Mucosa of stomach (tissue), 1 donor: ENCODE measurements around the gene SLC25A21.

Source experiments
- H3K27me3 ChIP-seq: one replicate; pipeline ENCODE4 v1.7.0; 2013; ENCODE audit warnings: mild to moderate bottlenecking, low read length; ENCODE audit not compliant: control insufficient read depth, insufficient read depth
- H3K36me3 ChIP-seq: one replicate; pipeline ENCODE4 v1.7.0; 2013; ENCODE audit warnings: low read length; ENCODE audit not compliant: control insufficient read depth, insufficient read depth
- H3K4me1 ChIP-seq: one replicate; pipeline ENCODE4 v1.7.0; 2013; ENCODE audit warnings: mild to moderate bottlenecking, low read length; ENCODE audit not compliant: control insufficient read depth, insufficient read depth
- H3K4me3 ChIP-seq: one replicate; pipeline ENCODE4 v1.7.0; 2013; ENCODE audit warnings: low read length
- H3K9ac ChIP-seq: one replicate; pipeline ENCODE4 v1.7.0; 2013; ENCODE audit warnings: mild to moderate bottlenecking, low read length, moderate library complexity
- H3K9me3 ChIP-seq: one replicate; pipeline ENCODE4 v1.7.0; 2013; ENCODE audit warnings: mild to moderate bottlenecking, low read length, moderate library complexity; ENCODE audit not compliant: control insufficient read depth
- donor health status: Pancreatic carcinoma.

Gene SLC25A21

DNA sequence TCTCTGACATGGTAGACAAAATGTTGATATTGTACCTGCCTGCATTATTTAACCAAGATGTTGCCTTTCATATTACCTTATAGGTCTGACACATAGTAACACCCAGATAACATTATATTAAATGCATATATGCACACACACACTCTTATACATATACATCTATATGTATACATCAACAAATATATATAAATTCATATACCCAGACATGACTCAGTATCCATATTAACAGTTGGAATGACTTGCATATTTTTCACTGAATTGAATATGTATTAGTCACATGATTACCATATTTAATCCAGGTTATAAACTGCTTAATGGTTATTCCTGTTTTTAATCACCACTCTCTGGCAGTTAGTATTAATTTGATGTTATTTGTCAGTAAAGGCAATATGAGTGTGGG, 425.5 kb downstream of the SLC25A21 start:
- Histone ChIP-seq H3K27me3 (no peaks in the 10 kb centered on the region), H3K36me3 (no peaks in the 10 kb centered on the region), H3K9ac (no peak overlapping the region), H3K4me3 (no peak overlapping the region), H3K4me1 (peaks cover 11% of the 10 kb centered on the region), H3K9me3 (no peaks in the 10 kb centered on the region)

DNA sequence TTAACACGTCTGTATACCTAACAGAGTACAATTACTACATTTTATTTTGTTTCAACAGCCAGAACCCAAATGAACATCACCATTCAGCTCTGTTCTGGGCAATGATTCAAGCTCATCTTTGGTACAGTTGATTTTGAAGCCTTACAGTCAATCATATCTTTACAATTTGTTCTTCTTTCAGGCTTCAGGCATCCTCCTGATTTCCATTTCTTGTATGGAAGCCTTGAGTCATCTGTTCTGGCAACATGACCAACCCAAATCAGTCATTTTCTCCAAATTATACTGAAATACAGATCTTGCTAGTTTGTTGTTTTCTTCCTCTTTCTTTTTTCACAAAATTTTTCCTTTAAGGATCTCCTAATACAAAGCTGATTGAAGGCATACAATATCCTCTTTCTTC, 430.5 kb downstream of the SLC25A21 start:
- no peaks in the 10 kb centered on the region for H3K9me3 ChIP-seq
- no peaks in the 10 kb centered on the region for H3K4me1 ChIP-seq
- H3K4me3 ChIP-seq = no peak overlapping the region
- no peaks in the 10 kb centered on the region for H3K36me3 ChIP-seq
- no peak overlapping the region for H3K9ac ChIP-seq
- H3K27me3 ChIP-seq = no peaks in the 10 kb centered on the region

DNA sequence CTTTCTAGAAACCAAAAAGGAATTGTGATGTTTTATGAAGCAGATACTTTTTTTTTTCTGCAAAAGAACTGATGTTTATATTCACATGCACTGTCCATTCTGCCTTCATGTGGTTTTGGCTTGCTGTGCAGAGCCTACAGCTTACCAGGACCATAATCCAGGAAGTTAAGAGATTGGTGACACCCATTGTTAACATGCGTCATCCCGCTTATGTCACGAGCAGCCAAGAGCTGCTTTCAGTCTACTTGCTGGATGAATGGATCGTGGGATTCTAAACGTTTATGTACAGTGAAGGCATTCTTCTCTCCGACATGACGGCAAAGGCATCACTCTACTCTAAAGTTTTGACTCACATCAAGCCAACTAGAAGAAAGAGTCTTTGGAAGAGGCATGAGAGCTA, 434.1 kb downstream of the SLC25A21 start:
- Histone ChIP-seq H3K27me3 (no peaks in the 10 kb centered on the region), H3K9me3 (no peaks in the 10 kb centered on the region), H3K36me3 (no peaks in the 10 kb centered on the region), H3K9ac (no peak overlapping the region), H3K4me3 (no peak overlapping the region), H3K4me1 (no peaks in the 10 kb centered on the region)

DNA sequence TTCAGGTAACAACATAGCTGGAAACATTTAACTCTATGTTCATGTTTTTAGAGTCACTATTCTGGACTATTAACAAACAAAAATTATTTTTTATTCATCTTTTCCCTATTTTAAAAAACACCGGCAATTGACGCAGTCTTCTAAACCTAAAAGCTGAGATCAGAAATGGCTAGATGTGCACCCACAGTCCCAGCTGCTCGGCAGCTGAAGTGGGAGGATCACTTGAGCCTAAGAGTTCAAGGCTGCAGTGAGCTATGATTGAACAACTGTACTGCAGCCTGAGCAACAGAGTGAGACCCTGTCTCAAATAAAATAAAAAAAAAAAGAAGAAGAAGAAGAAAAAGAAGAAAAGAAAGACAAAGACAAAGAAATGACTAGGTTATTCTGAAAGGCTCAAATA, 446.3 kb downstream of the SLC25A21 start:
- Histone ChIP-seq H3K4me1 (no peaks in the 10 kb centered on the region), H3K4me3 (no peak overlapping the region), H3K9me3 (no peaks in the 10 kb centered on the region), H3K27me3 (no peaks in the 10 kb centered on the region), H3K36me3 (no peaks in the 10 kb centered on the region), H3K9ac (no peak overlapping the region)

DNA sequence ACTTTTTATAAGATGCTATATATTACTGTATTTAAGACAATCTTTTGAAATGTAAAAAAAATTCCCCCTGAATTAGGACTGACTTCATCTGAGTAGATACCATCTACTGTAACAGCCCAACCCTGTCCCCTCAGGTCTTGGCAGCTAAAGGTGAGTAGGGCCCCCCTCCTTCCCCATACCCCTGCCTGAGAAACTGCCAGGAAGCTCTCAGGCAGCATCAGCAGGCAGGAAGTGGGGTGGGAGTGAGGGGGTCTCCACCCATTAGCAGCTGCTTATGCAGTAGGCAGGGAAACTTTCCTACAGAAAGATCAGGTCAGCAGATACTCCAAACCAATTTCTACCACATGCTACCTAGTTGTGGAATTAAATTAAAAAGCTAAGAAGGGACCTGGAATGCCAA, 448.2 kb downstream of the SLC25A21 start:
- H3K9ac ChIP-seq = no peak overlapping the region
- H3K9me3 ChIP-seq = no peaks in the 10 kb centered on the region
- no peaks in the 10 kb centered on the region for H3K27me3 ChIP-seq
- H3K4me1 ChIP-seq = no peaks in the 10 kb centered on the region
- H3K4me3 ChIP-seq = no peak overlapping the region
- no peaks in the 10 kb centered on the region for H3K36me3 ChIP-seq

DNA sequence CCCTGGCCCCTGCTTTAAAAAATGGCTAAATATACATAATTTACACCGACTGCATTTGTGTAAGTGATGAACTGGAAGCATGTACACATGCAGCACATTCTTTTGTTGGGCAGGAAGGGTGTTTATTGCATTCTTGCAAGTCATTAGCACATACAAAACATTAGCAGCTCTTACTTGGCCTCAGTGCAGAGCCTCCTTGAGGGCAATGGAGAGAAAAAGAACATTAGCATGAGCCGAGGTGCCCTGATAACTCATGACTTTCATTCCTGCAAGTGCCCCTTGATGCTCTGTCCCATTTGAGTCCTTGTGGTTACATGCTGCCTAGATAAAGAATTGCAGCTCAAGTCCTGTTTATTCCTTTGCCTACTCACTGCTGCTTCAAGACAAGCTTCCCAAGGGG, 448.9 kb downstream of the SLC25A21 start:
- Histone ChIP-seq H3K9ac (no peak overlapping the region), H3K27me3 (no peaks in the 10 kb centered on the region), H3K9me3 (no peaks in the 10 kb centered on the region), H3K4me3 (no peak overlapping the region), H3K4me1 (no peaks in the 10 kb centered on the region), H3K36me3 (no peaks in the 10 kb centered on the region)

DNA sequence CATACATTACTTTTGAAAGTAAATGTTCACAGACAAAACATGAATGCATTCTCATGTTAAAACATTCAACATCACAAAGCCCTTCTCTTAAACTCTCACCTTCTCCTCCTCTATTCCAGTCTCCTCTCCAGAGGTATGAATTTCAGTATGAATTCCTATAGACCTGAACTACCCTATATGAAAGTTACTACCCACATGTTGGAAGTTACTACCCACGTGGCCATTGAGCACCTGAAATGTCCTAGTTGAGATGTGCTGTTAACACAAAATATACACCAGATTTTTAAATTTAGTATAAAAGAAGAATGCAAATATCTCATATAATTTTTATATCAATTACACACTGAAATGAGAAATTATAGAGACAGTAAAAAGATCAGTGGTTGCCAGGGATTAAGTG, 450.5 kb downstream of the SLC25A21 start:
- Histone ChIP-seq H3K4me3 (no peak overlapping the region), H3K36me3 (no peaks in the 10 kb centered on the region), H3K9me3 (no peaks in the 10 kb centered on the region), H3K4me1 (no peaks in the 10 kb centered on the region), H3K27me3 (no peaks in the 10 kb centered on the region), H3K9ac (no peak overlapping the region)

DNA sequence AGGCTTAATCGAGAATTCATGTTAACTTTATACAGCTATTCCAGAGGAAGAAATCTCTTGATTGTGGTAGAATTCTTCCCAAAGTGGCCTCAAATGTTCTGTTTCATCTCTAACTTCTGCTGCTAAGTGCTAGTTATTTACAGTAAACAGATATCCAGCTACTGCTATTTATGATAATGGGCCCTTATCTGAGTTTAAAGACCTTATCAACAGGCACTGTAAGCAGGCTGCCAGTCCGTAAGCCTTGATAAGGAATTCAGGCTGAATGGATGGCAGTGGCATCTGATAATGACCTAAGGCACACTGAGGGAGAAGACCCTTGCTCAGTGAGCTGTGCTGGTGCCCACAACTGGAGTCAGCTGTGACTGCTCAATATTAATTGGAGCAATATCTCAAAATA, 451.7 kb downstream of the SLC25A21 start:
- Histone ChIP-seq H3K36me3 (no peaks in the 10 kb centered on the region), H3K4me3 (no peak overlapping the region), H3K4me1 (no peaks in the 10 kb centered on the region), H3K9ac (no peak overlapping the region), H3K27me3 (no peaks in the 10 kb centered on the region), H3K9me3 (no peaks in the 10 kb centered on the region)

DNA sequence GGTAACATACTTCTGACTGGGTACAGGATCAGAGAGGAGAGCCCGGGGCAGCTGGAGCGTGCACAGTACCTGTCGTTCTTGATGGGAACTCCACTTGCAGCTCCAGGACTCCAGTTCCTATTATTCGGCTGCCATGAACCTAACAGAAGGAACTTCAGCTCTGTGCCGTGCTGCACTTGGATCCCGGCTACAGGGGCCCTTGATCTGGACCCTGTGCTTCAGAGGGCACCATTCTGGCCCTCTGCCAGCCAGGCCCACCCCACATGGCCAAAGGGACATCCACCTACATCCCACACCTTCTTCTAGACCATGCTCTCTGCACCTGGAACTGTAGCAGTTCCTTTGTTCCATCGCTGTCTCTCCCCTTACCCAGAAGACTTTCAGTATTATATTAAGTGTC, 452.6 kb downstream of the SLC25A21 start:
- no peak overlapping the region for H3K4me3 ChIP-seq
- H3K36me3 ChIP-seq = no peaks in the 10 kb centered on the region
- no peaks in the 10 kb centered on the region for H3K9me3 ChIP-seq
- no peaks in the 10 kb centered on the region for H3K4me1 ChIP-seq
- no peaks in the 10 kb centered on the region for H3K27me3 ChIP-seq
- no peak overlapping the region for H3K9ac ChIP-seq

DNA sequence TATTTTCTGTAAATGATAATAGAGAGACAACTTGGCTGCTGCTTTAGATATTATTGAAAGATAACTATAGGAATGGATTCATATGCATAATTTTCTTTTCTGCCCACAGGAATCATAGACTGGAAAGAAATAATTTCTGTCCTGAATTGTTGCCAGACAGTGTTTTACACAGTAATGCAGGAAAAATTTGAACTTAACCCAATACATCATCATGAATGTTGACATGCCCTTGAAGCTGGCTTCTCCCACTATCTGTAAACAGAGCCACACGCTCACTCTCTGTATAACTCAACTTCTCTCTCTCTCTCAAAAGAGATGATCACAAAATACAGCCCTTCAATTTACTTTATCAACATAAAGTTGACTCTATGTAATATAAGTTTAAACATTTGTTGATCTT, 454.2 kb downstream of the SLC25A21 start:
- no peaks in the 10 kb centered on the region for H3K27me3 ChIP-seq
- no peaks in the 10 kb centered on the region for H3K4me1 ChIP-seq
- H3K4me3 ChIP-seq = no peak overlapping the region
- no peaks in the 10 kb centered on the region for H3K36me3 ChIP-seq
- H3K9ac ChIP-seq = no peak overlapping the region
- no peaks in the 10 kb centered on the region for H3K9me3 ChIP-seq

DNA sequence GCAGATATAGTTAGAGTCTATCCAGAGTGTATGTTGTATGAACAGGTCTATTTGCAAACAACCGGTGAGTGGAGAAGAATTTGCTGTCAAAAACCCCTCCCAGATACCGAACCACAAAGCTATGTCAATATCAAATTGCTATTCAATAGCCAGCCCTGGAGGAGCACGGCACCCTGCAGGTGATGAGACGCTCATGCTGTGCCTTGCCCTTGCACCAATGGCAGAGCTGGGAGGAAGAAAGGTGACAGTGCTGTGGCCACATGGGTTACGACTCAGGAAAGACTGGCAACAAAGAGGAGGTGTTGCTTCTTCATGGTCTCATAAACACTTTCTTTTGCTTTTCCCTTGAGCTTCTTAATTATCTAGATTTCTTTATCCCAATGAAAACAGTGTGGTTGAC, 455.0 kb downstream of the SLC25A21 start:
- Histone ChIP-seq H3K9me3 (no peaks in the 10 kb centered on the region), H3K27me3 (no peaks in the 10 kb centered on the region), H3K36me3 (no peaks in the 10 kb centered on the region), H3K9ac (no peak overlapping the region), H3K4me3 (no peak overlapping the region), H3K4me1 (no peaks in the 10 kb centered on the region)

DNA sequence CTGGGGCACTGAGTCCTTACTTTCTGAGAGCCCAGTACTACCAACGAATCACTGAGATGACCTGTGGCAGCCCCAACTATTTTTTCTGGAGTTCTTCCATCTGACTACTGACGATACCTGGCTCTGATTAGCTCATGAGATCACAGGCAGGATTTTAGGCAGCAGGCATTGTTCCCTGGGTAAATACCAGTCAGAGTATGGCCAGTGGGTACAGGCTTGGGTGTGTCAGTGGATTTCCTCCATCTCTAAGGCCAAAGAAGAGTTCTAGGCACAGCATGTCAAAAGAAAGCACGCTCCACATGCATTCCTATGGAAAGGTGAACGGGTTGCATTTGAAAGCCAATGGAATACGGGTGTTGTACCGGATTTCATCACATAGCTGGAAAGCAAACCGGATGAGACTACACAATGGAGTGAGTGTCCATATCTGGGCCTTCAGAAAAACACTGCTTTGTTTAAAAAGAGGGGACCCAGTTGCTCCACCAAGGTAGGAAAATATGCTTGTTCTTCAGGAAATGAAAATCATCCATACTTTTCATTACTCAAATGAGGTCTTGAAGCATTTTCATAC, 455.7 kb downstream of the SLC25A21 start:
- Histone ChIP-seq H3K9me3 (no peaks in the 10 kb centered on the region), H3K9ac (no peak overlapping the region), H3K36me3 (no peaks in the 10 kb centered on the region), H3K27me3 (no peaks in the 10 kb centered on the region), H3K4me3 (no peak overlapping the region), H3K4me1 (no peaks in the 10 kb centered on the region)

DNA sequence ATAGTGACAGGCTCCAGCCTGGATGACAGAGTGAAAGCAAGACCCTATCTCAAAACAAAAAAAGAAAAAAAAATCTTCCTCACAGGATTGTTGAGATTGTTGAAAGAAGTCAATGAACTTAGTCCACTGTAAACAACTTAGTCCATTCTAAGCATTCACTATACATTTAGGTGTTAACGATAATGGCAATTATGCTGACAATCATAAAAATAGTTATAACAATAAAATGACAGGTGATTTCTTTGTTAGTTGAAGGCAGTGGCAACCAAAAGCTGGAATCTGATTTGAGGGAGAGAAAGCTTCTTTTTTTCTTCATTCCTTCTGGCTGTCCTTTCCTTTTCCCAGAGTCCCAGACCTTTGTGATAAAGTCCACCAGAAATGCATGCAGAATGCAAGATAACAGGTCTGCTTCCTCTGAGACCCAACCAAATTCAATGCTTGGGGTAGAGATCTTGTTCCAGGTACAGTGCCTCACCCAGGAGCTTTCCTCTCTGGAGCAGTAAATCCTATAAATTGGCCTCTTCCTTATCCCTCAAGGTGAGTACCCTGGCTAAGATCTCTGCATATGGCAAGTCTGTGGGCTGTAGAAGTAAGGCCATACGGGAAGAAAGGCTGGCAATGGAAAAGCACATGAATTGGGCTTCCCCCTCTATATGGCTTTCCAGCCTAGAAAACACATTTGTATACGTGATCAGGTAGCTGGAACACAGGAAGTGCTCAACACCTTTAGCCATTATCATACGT, 458.3 kb downstream of the SLC25A21 start:
- no peaks in the 10 kb centered on the region for H3K36me3 ChIP-seq

More for the DNA sequence above, 458.3 kb downstream of the SLC25A21 start:
- Histone ChIP-seq H3K9me3 (no peaks in the 10 kb centered on the region), H3K9ac (no peak overlapping the region), H3K4me1 (no peaks in the 10 kb centered on the region), H3K4me3 (no peak overlapping the region), H3K27me3 (no peaks in the 10 kb centered on the region)
